Measurements from ENCODE around the gene TRRAP. TPM values are rescaled to one million over a fixed set of nuclear protein-coding genes. Genes with fewer than 3 reads are reported as not detected.
"Not testable (repeated sequence)": the region's sequence is repeated elsewhere in the genome, so short reads cannot be mapped to it uniquely, and the experiment has no call there.

Gene TRRAP
- total RNA-seq, 1 donor from 2014 or later, result 21.2 TPM

- FAIRE-seq (no peak), DNase-seq (ENCODE audit: low spot score in 2 of 2) (no peak)
These were observed 13.4 kb upstream of the TRRAP start for GRCh38 chr7:98864731-98865453.

DNA sequence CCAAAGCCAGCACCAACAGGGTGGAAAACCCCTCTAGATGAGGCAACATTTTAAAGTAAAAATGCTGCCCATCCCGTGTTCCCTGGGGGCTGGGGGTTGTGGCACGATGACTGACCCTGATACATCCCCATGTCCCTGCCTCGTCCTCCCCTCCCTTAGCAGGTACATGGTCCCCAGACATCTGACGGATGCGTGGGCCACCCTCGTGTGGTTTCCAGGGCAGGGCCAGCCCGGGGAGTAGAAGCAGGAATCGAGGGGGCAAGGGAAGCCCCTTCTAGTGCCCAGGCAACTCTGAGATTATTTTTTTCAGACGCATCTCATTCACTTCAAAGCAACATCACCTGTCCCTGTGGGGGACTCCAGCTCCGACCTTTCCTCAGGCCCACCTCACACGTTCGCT, 12.0 kb upstream of the TRRAP start:
- FAIRE-seq (no peak), DNase-seq (ENCODE audit: low spot score in 2 of 2) (no peak)

- no peak for DNase-seq (ENCODE audit: low spot score in 2 of 2)
- FAIRE-seq, result no peak
These were observed 11.6 kb upstream of the TRRAP start for GRCh38 chr7:98866765-98867164.

DNA sequence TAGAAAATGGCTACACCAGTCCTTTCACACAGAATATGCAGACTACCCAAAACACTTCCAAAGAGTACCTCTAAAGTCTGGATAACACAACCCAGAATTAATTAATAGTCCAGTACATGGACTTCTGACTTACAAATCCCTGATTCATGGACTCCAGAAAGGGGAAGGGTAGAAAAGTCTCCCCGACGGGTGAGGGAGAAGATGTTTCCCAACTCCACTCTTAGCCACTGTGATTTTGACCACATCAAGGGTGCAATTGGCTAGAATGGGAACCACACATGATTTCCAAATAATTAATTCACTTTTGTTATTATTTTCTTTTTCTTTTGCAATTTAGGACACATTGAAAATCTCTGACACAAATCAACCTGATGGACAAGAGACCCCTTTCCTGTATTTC, 9.9 kb upstream of the TRRAP start:
- DNase-seq (ENCODE audit: low spot score in 2 of 2), result no peak

DNA sequence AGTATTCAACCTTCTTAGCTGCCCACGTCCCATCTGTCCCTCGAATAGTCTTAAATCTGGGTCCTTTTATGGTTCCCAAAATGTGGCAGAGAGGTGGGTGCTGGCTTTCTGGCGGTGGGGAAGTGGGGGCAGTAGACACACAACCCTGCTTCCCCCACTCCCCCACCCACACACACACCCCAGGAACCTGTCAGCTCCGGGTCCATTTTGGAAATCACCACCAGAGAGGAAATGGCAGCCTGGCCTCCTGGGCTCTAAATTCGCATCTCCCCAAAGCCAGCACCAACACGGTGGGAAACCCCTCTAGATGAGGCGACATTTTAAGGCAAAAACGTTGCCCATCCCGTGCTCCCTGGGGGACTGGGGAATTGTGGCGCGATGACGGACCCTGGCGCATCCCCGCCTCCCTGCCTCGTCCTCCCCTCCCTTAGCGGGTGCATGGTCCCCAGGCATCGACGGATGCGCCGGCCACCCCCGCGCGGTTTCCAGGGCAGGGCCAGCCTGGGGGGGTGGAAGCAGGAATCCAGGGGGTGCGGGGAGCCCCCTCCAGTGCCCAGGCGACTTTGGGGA, 9.2 kb upstream of the TRRAP start:
- no peak for DNase-seq (ENCODE audit: low spot score in 2 of 2)

More for the DNA sequence above, 9.9 kb upstream of the TRRAP start:
- no peak for FAIRE-seq

GRCh38 chr7:98869597-98870120, 8.7 kb upstream of the TRRAP start, which contains the start of gene TMEM130:
Gene TMEM130 (minus strand): TSS chr7:98870014. CDS start chr7:98869861, 153 bp downstream.
- DNase-seq (ENCODE audit: low spot score in 2 of 2) (no peak), FAIRE-seq (no peak)

More for the DNA sequence above, 9.2 kb upstream of the TRRAP start:
- FAIRE-seq, result no peak

GRCh38 chr7:98870121-98870651, 8.1 kb upstream of the TRRAP start:
- FAIRE-seq (no peak), DNase-seq (ENCODE audit: low spot score in 2 of 2) (peak in 1 of 2 donors; percentile 75)

DNA sequence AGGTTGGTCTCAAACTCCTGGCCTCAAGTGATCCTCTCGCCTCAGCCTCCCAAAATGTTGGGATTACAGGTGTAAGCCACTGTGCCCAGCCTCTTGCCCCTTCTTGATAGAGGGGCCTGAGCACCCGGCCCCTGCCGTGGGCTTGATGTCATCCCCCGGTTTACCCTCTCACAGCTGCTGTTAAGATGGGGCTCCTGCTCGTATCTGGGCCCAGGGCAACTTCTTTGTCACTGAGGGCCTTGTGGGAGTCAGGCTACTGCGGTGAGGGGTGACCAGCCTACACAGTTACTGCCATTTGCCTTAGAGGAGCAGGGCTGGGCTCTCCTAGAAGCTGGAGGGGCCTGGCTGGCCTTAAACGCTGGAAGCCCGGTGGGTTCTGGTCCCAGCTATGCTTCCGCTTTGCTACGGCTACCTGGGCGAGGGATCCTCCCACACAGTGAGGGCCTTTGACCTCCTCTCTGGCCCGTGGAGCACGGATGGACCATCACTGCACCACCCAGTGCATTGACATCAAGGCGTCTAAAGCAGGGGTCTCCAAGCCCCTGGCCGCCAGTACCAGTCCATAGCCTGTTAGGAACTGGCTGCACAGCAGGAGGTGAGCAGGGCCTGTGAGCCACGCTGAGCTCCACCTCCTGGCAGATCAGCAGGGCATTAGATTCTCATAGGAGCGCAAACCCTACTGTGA, 7.4 kb upstream of the TRRAP start:
- no peak for FAIRE-seq
- DNase-seq (ENCODE audit: low spot score in 2 of 2), result no peak

- DNase-seq (ENCODE audit: low spot score in 2 of 2) (no peak), FAIRE-seq (no peak)
These were observed 5.9 kb upstream of the TRRAP start for GRCh38 chr7:98872328-98872924.

GRCh38 chr7:98873610-98874009, 4.7 kb upstream of the TRRAP start:
- DNase-seq (ENCODE audit: low spot score in 2 of 2); FAIRE-seq: not testable (repeated sequence)

DNA sequence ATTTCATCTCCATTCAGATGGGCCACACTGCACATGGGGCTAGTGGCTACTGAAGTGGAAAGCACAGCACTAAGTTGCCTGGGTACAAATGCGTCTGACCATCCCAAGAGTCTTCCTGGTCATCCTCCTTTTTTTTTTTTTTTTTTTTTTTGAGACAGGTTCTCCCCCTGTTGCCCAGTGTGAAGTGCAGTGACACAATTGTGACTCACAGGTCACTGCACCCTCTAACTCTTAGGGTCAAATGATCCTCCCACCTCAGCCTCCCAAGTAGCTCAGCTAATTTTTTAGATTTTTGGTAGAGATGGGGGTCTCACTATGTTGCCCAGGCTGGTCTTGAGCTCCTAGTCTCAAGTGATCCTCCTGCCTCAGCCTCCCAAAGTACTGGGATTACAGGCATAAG, 3.4 kb upstream of the TRRAP start:
- FAIRE-seq (no peak), DNase-seq (ENCODE audit: low spot score in 2 of 2) (no peak)

GRCh38 chr7:98875501-98875900, 2.8 kb upstream of the TRRAP start:
- DNase-seq (ENCODE audit: low spot score in 2 of 2), result no peak
- no peak for FAIRE-seq

DNA sequence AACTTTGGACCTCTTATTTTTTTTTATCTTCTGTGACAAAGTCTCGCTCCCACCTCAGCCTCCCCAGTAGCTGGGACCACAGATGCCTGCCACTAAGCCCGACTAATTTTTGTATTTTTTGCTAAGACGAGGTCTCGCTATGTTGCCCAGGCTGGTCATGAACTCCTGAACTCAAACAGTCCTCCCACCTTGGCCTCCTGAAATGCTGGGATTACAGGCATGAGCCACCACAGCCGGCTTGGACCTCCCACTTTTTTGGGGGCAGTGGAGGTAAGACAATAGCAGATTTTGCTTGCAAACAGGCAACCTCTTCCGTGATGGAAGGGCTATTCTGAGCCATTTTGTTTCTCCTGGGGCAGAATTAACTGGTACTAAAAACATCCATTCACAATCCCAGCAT, 1.2 kb upstream of the TRRAP start:
- no peak for DNase-seq (ENCODE audit: low spot score in 2 of 2)
- no peak for FAIRE-seq

DNA sequence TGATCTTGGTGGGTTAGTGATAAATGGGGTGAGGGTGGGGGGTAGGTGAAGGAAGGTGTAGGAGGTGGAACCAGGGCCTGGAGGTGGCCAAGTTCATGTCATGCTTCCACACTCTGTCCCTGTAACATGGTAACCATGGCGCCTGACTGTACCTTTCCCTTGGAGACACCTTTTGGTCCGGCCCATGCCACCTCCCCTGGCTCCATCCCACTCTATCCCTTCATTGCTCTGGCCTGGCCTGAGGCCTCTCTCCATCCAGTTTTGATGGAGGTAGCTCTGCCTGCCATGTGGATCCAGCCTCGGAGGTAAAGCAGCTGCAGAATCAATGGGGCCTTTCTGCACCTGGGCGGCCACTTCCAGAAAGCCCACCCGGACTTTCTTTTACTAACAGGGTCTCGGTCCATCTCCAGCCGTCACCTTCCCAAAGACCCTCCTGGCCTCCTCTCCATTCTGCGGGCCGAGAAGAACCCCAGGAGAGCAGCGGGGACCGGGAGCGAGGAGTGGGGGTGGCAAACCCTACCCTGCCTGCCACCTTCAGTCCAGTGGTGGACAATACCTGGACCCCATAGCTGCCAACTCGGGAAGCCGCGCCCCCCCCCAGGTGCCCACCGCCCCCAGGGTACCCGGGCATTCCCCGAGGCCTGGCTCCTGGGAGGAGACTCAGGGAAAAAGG, 504 bp upstream of the TRRAP start:
- no peak for FAIRE-seq
- no peak for DNase-seq (ENCODE audit: low spot score in 2 of 2)

GRCh38 chr7:98879198-98879978, 1.1 kb downstream of the TRRAP start:
- DNase-seq (ENCODE audit: low spot score in 2 of 2) (no peak), FAIRE-seq (no peak)

GRCh38 chr7:98879979-98880315, 1.6 kb downstream of the TRRAP start:
- DNase-seq (ENCODE audit: low spot score in 2 of 2) (no peak), FAIRE-seq (no peak)

- DNase-seq (ENCODE audit: low spot score in 2 of 2) (no peak), FAIRE-seq (no peak)
These were observed 2.2 kb downstream of the TRRAP start for GRCh38 chr7:98880485-98880884.

DNA sequence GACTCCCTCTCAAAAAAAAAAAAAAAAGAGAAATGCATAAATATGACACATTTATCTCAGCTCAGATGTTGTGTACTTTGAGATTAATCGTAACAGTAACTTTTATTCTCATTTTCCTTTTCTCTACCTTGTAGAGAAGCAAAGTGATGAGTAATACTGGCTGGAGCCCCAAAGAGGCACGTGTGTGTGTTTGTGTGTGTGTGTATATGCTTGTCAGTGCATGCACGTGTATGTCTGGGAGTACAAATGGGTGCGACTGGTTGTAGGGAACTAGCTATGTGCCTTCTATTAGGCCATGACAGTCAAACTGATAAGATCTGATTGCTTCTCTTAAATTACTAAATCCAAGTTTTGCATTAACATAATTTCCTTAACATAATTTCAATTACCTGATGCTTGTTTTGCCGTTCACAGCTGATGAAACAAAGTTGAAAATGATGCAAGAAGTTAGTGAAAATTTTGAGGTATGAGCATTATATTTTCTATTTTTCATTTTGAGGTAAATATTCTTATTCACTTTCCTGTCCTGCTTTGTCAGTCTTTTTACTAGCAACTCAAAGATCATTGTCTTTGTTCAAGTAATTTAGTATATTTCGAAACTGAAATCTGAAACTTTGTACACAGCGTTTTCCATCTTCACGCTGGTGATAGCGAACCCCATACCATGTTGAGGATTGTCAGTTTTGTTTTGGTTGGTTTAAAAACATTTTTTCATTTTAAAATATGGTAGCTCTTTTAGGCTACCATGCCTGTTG, 3.4 kb downstream of the TRRAP start:
- no peak for FAIRE-seq
- no peak for DNase-seq (ENCODE audit: low spot score in 2 of 2)

DNA sequence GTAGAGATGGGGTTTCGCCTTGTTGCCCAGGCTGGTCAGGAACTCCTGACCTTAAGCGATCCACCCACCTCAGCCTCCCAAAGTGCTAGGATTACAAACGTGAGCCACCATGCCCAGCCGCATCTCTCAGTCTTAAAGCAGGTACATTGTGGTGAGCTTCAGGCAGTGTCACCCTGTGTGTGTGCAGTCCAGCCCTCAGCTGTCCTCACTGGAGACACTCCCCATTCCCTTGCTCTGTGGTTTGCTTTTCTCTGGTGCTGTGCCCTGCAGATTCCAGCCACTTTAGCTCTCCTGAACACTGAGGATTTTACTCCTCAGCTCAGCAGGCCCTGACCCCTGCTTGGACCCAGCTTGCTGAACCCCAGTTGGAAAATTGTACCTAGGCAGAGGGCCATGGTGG, 6.1 kb downstream of the TRRAP start:
- no peak for FAIRE-seq
- no peak for DNase-seq (ENCODE audit: low spot score in 2 of 2)
